ENCODE measurements around the gene HCFC1.

- TF ChIP-seq POLR2AphosphoS5 (IDR thresholded peaks at IDR 0.05; ENCODE audit: low read depth, low read length) (no peak; the same call in none of the 2 replicates), RAD21 (IDR thresholded peaks at IDR 0.05; ENCODE audit: low read length) (no peak), NRF1 (IDR thresholded peaks at IDR 0.05; ENCODE audit: low read depth, low read length) (no peak), GABPA (IDR thresholded peaks at IDR 0.05; ENCODE audit: low read depth) (peak; percentile 89), EZH2phosphoT487 (IDR thresholded peaks at IDR 0.05; ENCODE audit: borderline replicate concordance, low read depth) (no peak), REST (IDR thresholded peaks at IDR 0.05; ENCODE audit: low read depth, low read length) (no peak), SIN3A (IDR thresholded peaks at IDR 0.05; ENCODE audit: borderline replicate concordance, low read depth, low read length) (no peak), MXI1 (IDR thresholded peaks at IDR 0.05; ENCODE audit: low read depth, low read length) (no peak), TEAD4 (IDR thresholded peaks at IDR 0.05; ENCODE audit: borderline replicate concordance, insufficient read depth) (0 out of 2 replicates have a peak, but pooled peaks have one; percentile 6), FOXM1 (IDR thresholded peaks at IDR 0.05; ENCODE audit: low read depth) (peak; percentile 8; the same call in 1 of the 2 replicates)
- TF ChIP-seq, protein P1, sequence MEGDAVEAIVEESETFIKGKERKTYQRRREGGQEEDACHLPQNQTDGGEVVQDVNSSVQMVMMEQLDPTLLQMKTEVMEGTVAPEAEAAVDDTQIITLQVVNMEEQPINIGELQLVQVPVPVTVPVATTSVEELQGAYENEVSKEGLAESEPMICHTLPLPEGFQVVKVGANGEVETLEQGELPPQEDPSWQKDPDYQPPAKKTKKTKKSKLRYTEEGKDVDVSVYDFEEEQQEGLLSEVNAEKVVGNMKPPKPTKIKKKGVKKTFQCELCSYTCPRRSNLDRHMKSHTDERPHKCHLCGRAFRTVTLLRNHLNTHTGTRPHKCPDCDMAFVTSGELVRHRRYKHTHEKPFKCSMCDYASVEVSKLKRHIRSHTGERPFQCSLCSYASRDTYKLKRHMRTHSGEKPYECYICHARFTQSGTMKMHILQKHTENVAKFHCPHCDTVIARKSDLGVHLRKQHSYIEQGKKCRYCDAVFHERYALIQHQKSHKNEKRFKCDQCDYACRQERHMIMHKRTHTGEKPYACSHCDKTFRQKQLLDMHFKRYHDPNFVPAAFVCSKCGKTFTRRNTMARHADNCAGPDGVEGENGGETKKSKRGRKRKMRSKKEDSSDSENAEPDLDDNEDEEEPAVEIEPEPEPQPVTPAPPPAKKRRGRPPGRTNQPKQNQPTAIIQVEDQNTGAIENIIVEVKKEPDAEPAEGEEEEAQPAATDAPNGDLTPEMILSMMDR (IDR thresholded peaks at IDR 0.05): no peak
- TF ChIP-seq, protein P2, sequence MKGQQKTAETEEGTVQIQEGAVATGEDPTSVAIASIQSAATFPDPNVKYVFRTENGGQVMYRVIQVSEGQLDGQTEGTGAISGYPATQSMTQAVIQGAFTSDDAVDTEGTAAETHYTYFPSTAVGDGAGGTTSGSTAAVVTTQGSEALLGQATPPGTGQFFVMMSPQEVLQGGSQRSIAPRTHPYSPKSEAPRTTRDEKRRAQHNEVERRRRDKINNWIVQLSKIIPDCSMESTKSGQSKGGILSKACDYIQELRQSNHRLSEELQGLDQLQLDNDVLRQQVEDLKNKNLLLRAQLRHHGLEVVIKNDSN (IDR thresholded peaks at IDR 0.05; ENCODE audit: borderline replicate concordance, low read depth): 0 out of 2 replicates have a peak, but pooled peaks have one; percentile 42
Observed at GRCh38 chrX:153971124-153971449, 531 bp downstream of the HCFC1 start.
